HG03108 (cell line): ENCODE results near the gene STK17A.
"Not testable (repeated sequence)": the region's sequence is repeated elsewhere in the genome, so short reads cannot be mapped to it uniquely, and the experiment has no call there.

Experiments used
- ATAC-seq: cut with Tn5 transposase; IDR thresholded peaks from one replicate; pipeline ENCODE4 v1.9.1; 2021; ENCODE audit warnings: moderate library complexity; ENCODE audit not compliant: unreplicated experiment

STK17A gene

DNA sequence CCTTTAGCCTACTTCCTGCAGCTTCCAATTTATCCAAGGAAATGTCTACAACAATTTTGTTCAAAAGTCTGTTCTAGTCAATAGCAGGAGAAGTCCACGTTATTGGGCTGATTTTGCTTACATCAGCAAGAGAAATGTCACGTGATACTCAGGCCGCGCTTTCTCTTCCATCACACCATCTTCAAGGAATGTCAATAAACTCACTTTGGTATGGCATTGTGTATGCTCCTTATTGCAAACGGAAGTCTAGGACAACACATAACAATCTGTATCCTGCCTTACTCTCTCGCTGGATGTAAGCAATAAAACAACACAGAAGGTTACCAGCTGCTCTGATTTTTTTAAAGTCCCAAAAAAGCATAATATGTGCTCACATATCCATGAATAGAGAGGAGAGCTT lies 17.1 kb upstream of the STK17A start:
- no peak for ATAC-seq

DNA sequence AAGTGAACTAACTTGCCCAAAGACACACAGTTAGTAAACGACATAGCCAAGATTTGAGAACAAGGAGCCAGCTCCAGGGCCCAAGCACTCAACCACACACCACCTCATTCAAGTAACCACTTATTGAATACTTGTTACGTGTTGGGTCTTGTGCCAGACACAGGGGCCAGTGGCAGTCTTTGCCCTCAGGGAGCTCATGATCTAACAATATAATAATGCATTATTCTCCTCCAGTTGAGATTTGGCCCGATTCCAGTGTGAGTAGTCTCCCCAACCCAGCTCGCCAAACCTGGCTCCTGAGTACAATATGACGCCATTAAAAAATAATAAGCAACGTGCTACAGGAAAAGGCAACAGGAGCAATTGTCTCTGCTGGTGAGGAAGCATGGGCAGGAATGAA lies 14.4 kb upstream of the STK17A start:
- no peak for ATAC-seq

DNA sequence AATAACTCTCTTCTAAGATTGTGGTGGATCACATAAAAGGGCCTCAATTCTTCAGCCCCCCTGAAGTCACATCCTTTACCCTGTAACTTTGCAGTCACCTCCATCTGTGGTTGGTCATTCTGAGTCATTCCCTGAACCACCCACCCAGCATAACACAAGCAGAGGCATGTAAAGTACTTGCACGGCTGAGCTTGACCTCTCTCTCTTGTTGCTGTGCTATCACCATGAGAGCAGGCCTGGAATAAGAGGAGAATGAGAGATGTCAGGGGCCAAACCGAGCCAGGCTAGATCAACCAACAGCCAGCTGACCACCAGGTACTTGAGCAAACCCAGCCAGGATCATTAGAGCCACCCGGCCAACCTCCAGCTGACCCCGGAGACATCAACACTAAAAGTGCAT lies 13.5 kb upstream of the STK17A start:
- no peak for ATAC-seq

DNA sequence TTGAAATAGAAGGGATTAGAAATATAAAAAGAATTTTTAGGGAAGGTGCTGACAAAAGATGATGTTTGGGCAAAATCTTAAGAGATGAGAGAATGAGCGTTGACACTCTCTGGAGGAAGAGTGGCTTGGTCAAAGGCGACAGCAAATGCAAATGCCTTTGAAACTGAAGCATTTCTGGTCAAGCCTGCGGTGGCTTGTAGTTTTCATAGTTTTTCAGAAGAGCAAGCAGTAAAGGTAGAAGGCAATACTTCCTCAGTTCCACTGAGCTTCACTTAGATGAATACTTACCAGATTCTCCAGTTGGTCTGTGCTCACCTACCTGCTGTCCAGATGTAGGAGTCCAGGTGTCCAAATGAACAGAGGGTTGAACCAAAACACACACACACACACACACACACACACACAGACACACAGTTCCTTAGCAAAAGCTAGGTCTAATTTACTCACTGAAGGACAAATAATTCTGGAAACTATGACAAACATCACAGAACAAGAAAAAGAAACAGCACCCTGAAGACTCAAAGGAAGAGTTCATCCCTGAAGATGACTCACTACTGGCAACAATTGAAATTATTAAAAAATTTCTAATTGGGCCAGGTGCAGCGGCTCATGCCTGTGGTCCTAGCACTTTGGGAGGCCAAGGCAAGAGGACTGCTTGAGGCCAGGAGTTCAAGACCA lies 12.1 kb upstream of the STK17A start:
- ATAC-seq: peak; percentile 67

DNA sequence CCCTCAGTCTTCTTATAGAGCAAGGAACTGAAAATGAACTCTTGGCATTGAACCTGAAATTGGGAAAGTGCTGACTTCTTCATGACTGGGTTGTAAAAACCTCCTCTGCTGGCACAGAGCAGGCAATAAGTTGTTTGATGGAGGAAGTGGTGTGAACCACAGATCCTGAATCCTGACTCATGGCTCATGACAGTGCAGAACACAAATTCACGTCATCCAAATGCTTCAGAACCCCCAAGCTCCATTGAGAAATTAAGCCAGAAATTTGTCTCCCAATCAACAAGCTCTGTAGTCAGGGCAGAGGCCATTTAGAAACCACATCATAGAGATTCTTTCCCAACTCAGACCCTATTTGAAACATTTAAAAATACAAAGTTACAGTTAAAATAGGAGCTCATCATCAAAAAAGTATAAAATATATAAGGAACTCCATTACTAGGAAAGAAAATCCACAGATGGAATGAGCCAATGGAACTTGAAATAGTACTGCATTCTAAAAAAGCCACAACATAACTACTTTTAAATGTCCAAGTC lies 10.3 kb upstream of the STK17A start:
- no peak for ATAC-seq

DNA sequence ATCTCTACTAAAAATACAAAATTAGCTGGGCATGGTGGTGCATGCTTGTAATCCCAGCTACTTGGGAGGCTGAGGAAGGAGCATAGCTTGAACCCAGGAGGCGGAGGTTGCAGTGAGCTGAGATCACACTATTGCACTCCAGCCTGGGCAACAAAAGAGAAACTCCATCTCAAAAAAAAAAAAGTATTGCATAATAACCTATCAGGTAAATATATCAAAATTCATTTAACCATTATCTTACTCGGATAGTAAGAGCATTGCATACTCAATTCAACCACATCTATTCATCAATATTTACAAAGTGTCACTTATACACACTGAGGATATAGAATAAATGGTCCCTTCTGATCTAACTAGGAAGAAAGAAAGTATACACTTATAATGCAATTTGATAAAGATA lies 9.1 kb upstream of the STK17A start:
- not testable (repeated sequence) for ATAC-seq

DNA sequence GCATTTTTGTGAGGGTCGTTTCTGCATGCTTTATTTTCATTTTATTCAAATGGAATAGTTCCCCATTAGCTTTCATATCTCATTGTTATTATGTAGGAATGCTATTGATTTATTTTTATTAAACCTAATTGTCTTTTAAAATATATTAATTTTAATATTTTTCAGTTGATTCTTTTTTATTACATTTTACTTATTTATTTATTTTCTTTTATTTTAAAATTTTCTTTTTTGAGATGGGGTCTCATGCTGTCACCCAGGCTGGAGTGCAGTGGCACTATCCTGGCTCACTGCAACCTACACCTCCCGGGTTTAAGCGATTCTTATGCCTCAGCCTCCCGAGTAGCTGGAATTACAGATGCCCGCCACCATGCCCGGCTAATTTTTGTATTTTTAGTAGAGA lies 7.4 kb upstream of the STK17A start:
- ATAC-seq: no peak

DNA sequence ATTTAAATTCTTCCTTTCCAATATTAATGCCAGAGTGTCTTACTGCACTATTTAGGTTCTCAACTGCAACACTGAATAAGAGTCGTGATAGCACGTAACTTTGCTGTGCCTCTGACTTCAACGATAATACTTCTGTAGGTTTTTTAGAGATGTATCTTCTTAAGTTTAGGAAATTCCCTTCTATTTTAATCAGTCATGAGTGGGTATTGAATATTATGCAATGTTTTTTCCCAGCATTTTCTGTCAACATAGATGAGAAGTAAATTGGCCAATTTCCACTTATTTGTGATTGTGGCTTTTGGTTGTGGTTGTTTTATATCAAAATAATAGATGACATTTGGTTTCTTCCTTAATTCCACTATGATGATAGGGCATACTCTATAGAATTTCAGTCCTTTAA lies 6.7 kb upstream of the STK17A start:
- ATAC-seq: no peak

DNA sequence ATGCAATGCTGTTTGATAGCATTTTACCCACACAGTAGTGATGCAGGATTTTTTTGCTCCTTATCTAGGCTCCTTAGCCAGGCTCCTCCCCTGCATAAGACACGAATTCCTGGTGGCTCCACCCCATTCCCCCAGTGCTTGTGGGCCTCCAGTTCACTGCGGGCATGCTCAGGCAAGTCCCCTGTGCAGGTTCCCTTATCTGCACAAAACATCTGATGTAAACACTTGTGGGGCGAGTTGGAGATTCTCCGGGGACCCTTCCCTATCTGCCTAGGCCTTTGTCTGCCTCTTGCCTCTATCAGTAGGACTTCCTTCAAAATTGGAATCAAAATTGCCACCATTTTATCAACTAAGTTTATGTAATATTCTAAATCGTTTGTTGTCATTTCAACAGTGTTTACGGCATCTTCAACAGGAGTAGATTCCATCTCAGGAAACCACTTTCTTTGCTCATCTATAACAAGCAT lies 5.4 kb upstream of the STK17A start:
- no peak for ATAC-seq

DNA sequence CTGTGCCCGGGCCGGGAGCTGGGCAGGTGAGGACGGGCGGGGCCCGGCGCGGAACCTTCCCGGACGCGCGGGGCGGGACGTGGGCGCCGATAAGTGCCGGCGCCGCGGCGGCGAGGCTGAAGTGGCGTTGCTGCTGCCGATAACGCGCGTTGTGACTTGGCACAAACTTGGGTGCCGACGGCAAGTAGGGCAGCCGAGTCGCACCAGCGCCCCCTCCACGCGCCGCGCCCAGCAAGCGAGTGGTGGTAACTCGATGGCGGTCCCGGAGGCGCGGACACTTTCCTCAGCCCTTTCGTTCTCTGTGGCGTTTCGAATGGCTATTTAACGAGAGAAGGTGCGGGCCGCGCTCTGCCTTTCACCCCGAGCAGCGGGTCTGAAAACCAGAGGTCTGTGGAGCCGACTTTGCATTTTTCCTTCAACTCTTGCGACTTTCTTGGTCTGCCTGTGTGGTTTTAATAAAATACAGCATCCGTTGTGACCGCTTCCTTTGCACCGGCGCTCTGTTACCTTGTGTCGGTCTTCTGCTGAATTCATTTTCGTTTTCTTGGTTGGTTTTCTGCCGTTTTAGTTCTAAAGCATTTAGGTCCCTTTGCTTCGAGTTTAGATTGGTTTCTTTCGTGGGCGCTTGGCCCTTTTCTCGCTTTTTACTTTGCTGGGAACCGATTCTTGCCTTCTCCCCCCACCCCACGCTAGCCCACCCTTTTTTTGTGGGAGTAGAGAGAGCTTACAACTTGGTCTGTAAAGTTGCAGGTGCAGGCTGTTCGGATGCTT lies 701 bp downstream of the STK17A start:
- ATAC-seq: peak; percentile 15

DNA sequence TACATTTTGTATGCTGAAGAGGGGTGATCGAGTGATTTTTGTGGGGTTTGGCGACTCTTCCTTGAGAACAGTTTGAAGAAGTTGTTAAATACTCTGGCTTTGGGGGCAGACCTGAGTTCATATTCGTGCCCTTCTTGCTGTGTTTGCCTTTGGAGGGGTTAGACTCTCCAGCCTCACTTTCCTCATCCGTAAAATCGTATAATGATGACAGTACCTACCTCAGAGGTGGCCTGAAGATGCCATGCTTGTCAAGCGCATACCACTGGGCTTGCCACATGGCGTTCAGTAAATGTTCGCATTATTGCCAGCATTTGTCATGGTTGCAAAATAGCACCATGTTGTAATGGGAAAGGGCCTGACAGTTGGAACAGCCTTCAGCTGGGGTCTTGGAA lies 1.3 kb downstream of the STK17A start:
- no peak for ATAC-seq

DNA sequence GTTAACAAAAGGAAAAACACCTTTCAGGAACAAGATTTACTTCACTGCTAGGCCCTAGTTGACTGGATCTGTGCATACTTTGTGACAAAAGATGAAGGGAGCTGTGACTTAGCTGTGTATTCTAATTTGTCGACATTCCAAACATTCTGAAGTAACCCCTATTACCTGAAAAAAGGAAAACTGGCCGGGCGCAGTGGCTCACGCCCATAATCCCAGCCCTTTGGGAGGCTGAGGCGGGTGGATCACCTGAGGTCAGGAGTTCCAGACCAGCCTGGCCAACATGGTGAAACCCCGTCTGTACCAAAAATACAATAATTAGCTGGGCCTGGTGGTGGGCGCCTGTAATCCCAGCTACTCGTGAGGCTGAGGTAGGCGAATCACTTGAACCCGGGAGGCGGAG lies 1.8 kb downstream of the STK17A start:
- not testable (repeated sequence) for ATAC-seq

DNA sequence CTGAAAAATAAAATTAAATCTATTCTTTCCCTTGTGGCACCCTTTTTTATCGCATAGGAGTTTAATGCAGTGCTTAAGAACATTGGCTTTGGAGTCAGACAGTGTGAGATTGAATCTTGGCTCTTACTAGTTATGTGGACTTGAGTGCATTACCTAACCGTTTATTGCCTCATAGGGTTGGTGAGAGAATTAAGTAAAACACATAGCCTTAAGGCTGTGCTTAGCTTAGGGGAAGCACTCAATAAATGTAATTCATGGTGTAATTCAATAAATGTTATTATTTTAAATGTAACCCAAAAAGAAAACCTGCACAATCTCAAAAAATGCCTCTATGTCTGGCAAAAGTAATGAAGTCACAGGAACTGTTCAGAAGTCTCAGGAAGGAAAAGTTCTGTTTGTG lies 2.7 kb downstream of the STK17A start:
- ATAC-seq: no peak

DNA sequence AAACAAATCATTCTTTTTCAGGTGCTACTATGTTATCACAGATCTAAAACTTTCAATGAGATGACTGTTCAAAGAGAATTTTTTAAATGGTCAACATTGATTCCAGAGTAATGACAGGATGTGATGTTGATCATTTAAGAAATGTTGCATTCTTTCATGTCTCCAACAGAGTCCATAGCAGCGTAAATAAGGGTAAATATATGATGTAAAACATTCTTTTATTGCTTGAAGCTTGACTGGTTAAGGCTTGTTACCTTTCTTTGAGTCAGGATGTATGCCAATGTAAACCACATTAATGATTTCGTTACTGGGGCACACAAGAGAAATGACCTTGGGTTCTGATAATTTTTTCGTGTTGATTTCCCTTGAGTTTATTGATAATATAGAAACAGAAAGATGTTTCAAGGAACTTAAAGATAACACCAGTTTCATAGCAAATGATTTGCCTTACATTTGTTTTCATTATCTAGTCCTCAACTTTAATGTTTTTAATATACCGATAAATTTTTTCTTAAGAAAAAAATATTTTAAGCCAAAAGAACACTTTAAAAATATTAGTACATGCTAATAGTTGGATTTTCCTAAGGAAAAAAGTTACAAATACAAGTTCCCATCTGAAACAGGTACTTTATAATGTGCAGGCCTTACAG lies 3.5 kb downstream of the STK17A start:
- ATAC-seq: no peak

DNA sequence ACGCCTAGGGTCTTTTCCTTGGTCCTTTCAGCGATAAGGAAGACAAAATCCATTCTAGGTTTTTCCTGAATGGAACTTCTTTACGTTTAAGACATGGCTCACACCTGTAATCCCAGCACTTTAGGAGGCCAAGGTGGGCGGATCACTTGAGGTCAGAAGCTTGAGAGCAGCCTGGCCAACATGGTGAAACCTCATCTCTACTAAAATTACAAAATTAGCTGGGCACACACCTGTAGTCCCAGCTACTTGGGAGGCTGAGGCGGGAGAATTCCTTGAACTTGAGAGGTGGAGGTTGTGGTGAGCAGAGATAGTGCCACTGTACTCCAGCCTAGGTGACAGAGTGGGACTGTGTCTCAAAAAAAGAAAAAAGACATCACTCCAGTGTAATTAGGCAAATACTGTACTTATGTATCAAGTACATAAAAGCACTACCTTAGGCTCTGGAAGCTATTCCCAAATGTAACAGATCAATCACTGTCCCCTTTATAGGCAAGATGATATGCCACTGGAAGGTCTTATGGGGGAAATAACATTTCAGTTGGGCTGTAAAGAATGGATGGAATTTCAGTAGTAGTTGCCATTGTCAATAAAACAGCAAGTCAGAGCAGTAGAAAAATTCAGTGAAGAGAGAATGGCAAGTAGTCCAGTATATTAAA lies 5.7 kb downstream of the STK17A start:
- ATAC-seq: no peak

DNA sequence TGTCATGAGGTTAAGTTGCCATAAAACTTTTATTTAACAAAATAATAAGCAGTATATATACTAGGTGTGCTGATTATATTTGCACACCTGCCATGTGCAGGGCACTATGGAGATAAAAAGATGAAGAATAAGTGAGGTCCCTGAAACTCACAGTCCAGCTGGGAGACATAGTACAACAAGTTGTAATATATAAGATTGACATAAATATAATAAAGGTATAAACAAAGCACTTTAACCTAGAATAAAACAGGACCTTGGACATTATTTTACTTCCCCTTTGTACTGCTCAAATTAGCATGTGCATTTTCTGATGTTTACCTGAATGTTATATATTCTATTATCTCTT lies 6.2 kb downstream of the STK17A start:
- ATAC-seq: no peak

DNA sequence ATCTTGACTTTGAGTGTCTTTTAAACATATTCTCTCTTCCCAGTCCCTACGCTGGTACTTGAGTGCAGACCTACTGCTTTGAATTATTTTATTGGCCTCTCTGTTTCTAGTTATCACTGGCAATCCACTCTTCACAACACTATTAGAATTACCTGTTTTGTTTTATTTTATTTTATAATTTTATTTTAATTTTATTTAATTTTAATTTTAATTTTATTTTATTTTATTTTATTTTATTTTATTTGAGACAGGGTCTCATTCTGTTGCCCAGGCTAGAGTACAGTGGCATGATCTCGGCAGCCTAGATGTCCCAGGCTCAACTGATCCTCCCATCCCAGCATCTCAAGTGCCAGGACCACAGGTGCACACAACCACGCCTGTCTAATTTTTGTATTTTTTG lies 6.8 kb downstream of the STK17A start:
- ATAC-seq: no peak

DNA sequence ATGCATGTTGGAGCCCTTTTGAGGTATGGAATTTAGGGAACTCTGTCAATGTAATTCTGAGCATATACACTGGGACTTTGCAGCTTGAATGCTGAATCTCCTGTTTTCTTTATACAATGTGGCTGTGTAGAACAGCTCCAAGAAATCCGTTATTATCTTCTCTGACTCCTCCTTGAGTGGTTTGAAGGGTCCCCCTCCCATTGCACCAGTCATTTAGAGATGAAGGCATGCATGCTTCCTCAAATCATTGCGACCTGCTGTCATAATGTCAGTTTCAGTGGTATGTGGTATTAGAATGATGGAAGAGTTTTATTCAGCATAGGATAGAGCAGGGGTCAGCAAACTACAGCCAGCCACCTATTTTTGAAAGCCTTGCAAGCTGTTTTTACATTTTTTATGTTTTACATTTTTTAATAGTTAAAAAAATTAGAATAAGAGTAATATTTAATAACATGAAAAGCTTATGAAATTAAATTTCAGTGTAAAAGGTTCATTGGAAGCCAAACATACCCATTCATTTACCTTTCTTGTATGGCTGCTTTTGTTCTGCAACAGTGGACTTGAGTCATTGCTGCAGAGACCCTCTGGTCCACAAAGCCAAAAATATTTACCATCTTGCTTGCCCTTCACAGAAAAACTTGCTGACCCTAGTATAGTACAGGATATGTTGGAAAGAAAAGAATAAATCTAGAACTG lies 8.1 kb downstream of the STK17A start:
- peak; percentile 60 for ATAC-seq

DNA sequence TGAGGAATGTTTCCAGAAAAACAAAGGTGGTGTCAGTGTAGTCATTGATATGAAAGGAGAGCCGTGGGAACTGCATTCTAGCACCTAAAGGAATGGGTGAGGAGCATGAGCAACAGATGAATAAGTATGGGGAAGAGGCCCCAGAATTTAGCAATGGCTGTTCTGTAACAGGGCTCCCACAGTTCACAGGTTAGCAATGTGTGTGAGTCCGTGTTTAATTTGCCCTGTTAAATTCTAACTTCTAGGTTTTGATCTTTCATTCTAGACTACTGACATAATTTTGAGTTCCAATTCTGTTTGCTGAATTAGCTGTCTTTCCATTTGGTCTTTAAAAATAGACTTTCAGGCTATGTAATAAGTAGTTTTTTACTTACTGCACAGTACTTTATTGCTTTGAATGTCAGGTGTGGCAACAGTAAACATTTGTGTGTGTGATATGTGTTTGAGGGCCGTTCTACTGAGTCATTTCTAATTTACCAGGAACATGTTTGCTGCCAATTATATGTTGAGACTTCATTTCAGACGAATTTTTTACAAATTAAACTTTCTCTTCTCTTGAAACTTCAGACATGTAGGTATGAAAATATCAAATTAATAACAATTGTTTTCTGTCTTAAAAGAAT lies 8.8 kb downstream of the STK17A start:
- peak; percentile 29 for ATAC-seq

DNA sequence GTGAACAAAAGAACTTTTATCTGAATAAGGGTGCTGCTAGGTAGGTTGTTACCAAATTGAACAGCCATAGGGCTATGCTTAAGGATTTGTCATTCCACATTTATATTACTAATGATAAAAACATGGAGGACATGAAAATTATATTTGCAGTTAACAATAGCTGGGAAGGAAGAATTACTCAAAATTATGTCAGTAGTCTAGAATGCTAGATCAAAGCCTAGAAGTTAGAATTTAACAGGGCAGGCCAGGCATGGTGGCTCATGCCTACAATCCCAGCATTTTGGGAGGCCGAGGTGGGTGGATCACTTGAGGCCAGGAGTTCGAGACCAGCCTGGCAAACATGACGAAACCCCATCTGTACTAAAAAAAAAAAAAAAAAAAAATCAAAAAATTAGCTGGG lies 9.4 kb downstream of the STK17A start:
- ATAC-seq: no peak
